ENCODE data around the gene NRIP1.

Gene NRIP1

GRCh38 chr21:15096146-15096545 is 31.3 kb upstream of the NRIP1 start:
- no peak overlapping the region for H3K4me3 ChIP-seq (ENCODE audit: low read depth, low read length)
- no peak for TF ChIP-seq CTCF (IDR thresholded peaks at IDR 0.05; ENCODE audit: low read depth, low read length, missing control alignments)
- DNase-seq (ENCODE audit: low read depth): no peak

GRCh38 chr21:15095326-15095725 is 30.5 kb upstream of the NRIP1 start:
- no peak overlapping the region for H3K4me3 ChIP-seq (ENCODE audit: low read depth, low read length)
- DNase-seq (ENCODE audit: low read depth): no peak
- TF ChIP-seq CTCF (IDR thresholded peaks at IDR 0.05; ENCODE audit: low read depth, low read length, missing control alignments): no peak

- TF ChIP-seq CTCF (IDR thresholded peaks at IDR 0.05; ENCODE audit: low read depth, low read length, missing control alignments): no peak
- no peak for DNase-seq (ENCODE audit: low read depth)
- no peak overlapping the region for H3K4me3 ChIP-seq (ENCODE audit: low read depth, low read length)
Observed at GRCh38 chr21:15094706-15095105, 29.9 kb upstream of the NRIP1 start.

GRCh38 chr21:15093216-15093615 is 28.4 kb upstream of the NRIP1 start:
- DNase-seq (ENCODE audit: low read depth): no peak
- no peak for TF ChIP-seq CTCF (IDR thresholded peaks at IDR 0.05; ENCODE audit: low read depth, low read length, missing control alignments)
- no peak overlapping the region for H3K4me3 ChIP-seq (ENCODE audit: low read depth, low read length)

GRCh38 chr21:15092745-15093144 is 27.9 kb upstream of the NRIP1 start:
- H3K4me3 ChIP-seq (ENCODE audit: low read depth, low read length): no peak overlapping the region
- TF ChIP-seq CTCF (IDR thresholded peaks at IDR 0.05; ENCODE audit: low read depth, low read length, missing control alignments): no peak
- DNase-seq (ENCODE audit: low read depth): no peak

GRCh38 chr21:15090390-15090789 is 25.6 kb upstream of the NRIP1 start:
- no peak for DNase-seq (ENCODE audit: low read depth)
- TF ChIP-seq CTCF (IDR thresholded peaks at IDR 0.05; ENCODE audit: low read depth, low read length, missing control alignments): no peak
- no peak overlapping the region for H3K4me3 ChIP-seq (ENCODE audit: low read depth, low read length)

GRCh38 chr21:15088488-15088887 is 23.7 kb upstream of the NRIP1 start:
- no peak for TF ChIP-seq CTCF (IDR thresholded peaks at IDR 0.05; ENCODE audit: low read depth, low read length, missing control alignments)
- DNase-seq (ENCODE audit: low read depth): no peak
- no peak overlapping the region for H3K4me3 ChIP-seq (ENCODE audit: low read depth, low read length)
